Suppressor macrophage treated with lipopolysaccharide for 4 hours (primary cell): ENCODE data around the gene CIB4.
A peak's percentile ranks its signal among the peaks of the same experiment; 100 is the strongest.
"Not testable (repeated sequence)": the region's sequence is repeated elsewhere in the genome, so short reads cannot be mapped to it uniquely, and the experiment has no call there.

Experiments used
- DNase-seq: peaks from one replicate; pipeline ENCODE4 v3.0.0-alpha.2; 2020

The CIB4 gene

GRCh38 chr2:26580151-26580550, 61.0 kb downstream of the CIB4 start:
- no peak for DNase-seq

GRCh38 chr2:26579723-26580040, 61.5 kb downstream of the CIB4 start:
- no peak for DNase-seq

- DNase-seq, result no peak
Observed at GRCh38 chr2:26579025-26579722, 62.0 kb downstream of the CIB4 start.

GRCh38 chr2:26578581-26578980, 62.6 kb downstream of the CIB4 start:
- no peak for DNase-seq

- DNase-seq, result no peak
Observed at GRCh38 chr2:26578113-26578458, 63.1 kb downstream of the CIB4 start.

GRCh38 chr2:26577442-26578112, 63.6 kb downstream of the CIB4 start:
- peak; percentile 77 for DNase-seq

GRCh38 chr2:26576565-26577441, 64.4 kb downstream of the CIB4 start:
- DNase-seq, result no peak

- no peak for DNase-seq
Observed at GRCh38 chr2:26575836-26576564, 65.2 kb downstream of the CIB4 start.

- no peak for DNase-seq
Observed at GRCh38 chr2:26574900-26575560, 66.1 kb downstream of the CIB4 start.

GRCh38 chr2:26574066-26574899, 66.9 kb downstream of the CIB4 start:
- no peak for DNase-seq

- DNase-seq, result no peak
Observed at GRCh38 chr2:26573241-26573925, 67.8 kb downstream of the CIB4 start.

GRCh38 chr2:26572591-26572990, 68.6 kb downstream of the CIB4 start:
- DNase-seq, result no peak

- DNase-seq, result no peak
Observed at GRCh38 chr2:26571316-26571715, 69.8 kb downstream of the CIB4 start.

- DNase-seq, result no peak
Observed at GRCh38 chr2:26570083-26570430, 71.1 kb downstream of the CIB4 start.

- DNase-seq, result no peak
Observed at GRCh38 chr2:26569216-26570082, 71.7 kb downstream of the CIB4 start.

- DNase-seq, result no peak
Observed at GRCh38 chr2:26568076-26568890, 72.9 kb downstream of the CIB4 start.

GRCh38 chr2:26567534-26567933, 73.6 kb downstream of the CIB4 start:
- no peak for DNase-seq

- DNase-seq, result not testable (repeated sequence)
Observed at GRCh38 chr2:26566731-26567130, 74.4 kb downstream of the CIB4 start.

- no peak for DNase-seq
Observed at GRCh38 chr2:26566081-26566375, 75.1 kb downstream of the CIB4 start.
